Activated naive CD8-positive, alpha-beta T cell treated with anti-CD3 and anti-CD28 coated beads for 36 hours (primary cell): ENCODE data around the gene GAL3ST2. TPM values are rescaled to one million over a fixed set of nuclear protein-coding genes. Genes with fewer than 3 reads are reported as not detected.
"Not testable (repeated sequence)": the region's sequence is repeated elsewhere in the genome, so short reads cannot be mapped to it uniquely, and the experiment has no call there.

Experiments
- DNase-seq: peaks from one replicate; pipeline ENCODE4 v3.0.0; 2021
- H3K27ac Mint-ChIP-seq: one replicate; pipeline ENCODE4 v1.8.0; 2022; ENCODE audit warnings: mild to moderate bottlenecking, moderate library complexity, mixed read lengths
- H3K27me3 Mint-ChIP-seq: one replicate; pipeline ENCODE4 v1.8.0; 2022; ENCODE audit warnings: mild to moderate bottlenecking, mixed read lengths
- H3K36me3 Mint-ChIP-seq: one replicate; pipeline ENCODE4 v1.8.0; 2021; ENCODE audit warnings: mild to moderate bottlenecking, mixed read lengths
- H3K4me1 Mint-ChIP-seq: one replicate; pipeline ENCODE4 v1.8.0; 2021; ENCODE audit warnings: mixed read lengths
- H3K4me3 Mint-ChIP-seq: one replicate; pipeline ENCODE4 v1.8.0; 2022; ENCODE audit warnings: mild to moderate bottlenecking, moderate library complexity, mixed read lengths
- H3K9me3 Mint-ChIP-seq: one replicate; pipeline ENCODE4 v1.8.0; 2022; ENCODE audit warnings: mixed read lengths
- total RNA-seq, 2 experiments: library from RNA; stranded (reverse); gene quantifications; one replicate each; pipeline ENCODE4 v1.2.3, GENCODE V29; 2021

GAL3ST2 gene
- total RNA-seq, 2 experiments from 2014 or later, result 0.31 TPM; not detected in 1

DNA sequence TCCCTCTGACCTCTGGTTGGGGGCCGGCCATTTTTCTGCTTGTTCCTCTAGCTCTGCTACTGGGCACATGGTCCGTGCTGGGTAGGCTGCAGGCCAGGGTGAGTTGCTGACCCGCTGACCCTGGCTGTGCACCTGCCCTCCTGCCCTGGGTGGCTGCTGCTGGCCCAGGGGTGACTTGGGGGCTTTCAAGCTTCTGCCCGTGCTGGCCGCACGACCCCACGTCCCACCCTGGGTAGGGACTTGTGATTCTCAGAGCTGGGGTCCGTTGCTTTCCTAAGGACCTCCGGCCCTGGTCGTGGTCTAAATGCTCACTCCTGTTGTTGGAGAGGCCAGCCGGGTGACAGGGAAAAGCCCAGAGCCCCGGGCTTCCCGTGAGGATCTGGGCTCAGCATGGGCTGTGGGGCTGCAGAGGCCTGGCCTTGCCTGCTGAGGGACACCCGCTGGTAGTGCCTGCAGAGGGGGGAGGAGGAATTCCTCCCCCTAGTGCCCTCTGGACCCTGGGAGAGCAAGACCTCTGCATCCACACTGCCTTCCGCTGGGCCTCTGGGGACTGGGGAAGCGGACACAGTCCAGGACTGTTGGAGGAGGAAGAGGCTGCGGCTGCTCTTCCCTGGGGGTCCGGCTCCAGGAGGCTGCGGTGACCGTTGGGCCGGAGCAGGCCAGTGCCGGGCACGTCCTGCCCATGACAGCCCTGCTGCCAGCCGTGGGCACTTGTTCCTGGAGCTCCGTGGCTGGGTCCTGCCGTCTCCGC, 6.3 kb upstream of the GAL3ST2 start:
- no peak overlapping the region for H3K27ac Mint-ChIP-seq
- no peaks in the 10 kb centered on the region for H3K9me3 Mint-ChIP-seq
- no peak for DNase-seq
- no peaks in the 10 kb centered on the region for H3K36me3 Mint-ChIP-seq
- H3K4me1 Mint-ChIP-seq, result peaks cover 13% of the 10 kb centered on the region
- no peaks in the 10 kb centered on the region for H3K27me3 Mint-ChIP-seq
- H3K4me3 Mint-ChIP-seq, result no peak overlapping the region

DNA sequence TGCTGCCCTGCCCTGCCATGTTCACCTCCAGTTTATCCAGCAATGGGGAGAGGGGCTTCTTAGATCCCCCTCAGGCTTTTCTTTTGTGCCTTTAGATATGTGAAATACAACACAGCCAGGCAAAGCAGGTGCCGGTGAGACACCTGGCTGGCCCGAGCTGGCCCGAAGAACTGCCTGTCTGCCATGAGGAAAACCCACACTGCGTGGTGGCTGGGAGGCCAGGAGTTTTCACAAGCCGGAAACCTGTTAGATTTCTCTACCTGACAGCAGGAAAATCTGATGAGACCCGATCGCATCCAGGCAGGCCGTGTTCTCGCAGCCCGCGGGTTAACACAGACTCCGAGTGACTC, 5.7 kb upstream of the GAL3ST2 start:
- H3K36me3 Mint-ChIP-seq, result no peaks in the 10 kb centered on the region
- DNase-seq, result no peak

DNA sequence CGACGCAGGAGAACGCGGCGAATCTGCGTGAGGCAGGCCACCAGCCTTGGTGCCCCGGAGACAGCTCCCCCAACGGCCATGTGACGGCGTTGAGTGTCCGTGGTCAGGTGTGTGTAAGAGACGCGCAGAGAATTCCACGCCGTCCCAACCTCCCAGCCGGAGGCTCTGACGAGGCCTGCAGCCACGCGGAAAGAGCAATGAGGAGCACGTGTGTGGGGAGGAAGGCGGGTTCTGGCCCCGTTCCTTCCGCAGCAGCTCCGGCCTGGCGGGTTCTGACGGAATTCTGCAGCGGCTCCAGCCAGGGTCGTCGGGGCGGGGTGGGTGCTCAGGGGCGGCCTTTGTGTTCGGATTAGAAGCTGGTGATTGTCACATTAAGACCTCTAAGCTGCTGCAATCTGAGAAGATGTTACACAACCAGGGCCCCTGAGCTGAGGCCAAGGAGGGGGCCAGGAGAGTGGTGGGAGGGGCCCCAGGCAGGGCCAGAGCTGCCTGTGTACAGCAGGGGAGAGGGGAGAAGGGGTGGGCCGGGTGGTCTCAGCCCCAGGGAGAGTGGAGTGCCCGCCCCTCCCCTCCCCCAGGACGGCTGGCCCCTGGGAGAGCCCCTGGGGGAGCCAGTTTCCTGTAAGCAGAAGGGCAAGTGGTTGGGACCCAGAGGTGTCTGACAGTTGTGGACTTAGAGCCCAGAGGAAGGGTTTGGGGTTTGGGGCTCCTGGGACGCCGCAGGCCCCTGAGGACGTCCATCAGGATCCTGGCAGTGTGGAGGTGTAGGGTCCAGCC, 5.1 kb upstream of the GAL3ST2 start:
- no peak for DNase-seq
- H3K27me3 Mint-ChIP-seq, result no peaks in the 10 kb centered on the region
- H3K27ac Mint-ChIP-seq, result peak overlapping the region; percentile 91
- H3K4me1 Mint-ChIP-seq, result peaks cover 13% of the 10 kb centered on the region
- no peaks in the 10 kb centered on the region for H3K9me3 Mint-ChIP-seq
- peak overlapping the region; percentile 51 for H3K4me3 Mint-ChIP-seq
- no peaks in the 10 kb centered on the region for H3K36me3 Mint-ChIP-seq

More for the DNA sequence above, 5.7 kb upstream of the GAL3ST2 start:
- Mint-ChIP-seq H3K4me1 (peaks cover 13% of the 10 kb centered on the region), H3K9me3 (no peaks in the 10 kb centered on the region), H3K27ac (no peak overlapping the region), H3K27me3 (no peaks in the 10 kb centered on the region), H3K4me3 (no peak overlapping the region)

DNA sequence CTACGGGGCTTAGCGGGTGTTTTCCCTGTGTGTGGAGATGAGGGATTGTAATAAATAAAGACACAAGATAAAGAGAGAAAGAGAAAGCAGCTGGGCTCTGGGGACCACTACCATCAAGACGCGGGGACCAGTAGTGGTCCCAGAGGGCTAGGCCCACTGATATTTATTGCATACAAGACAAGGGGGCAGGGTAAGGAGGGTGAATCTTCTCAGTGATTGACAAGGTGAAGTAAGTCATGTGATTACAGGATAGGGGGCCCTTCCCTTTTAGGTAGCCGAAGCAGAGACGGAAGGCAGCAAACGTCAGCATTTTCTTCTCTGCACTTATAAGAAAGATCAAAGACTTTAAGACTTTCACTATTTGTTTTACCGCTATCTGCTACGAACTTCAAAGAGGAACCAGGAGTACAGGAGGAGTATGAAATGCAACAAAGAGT, 4.5 kb upstream of the GAL3ST2 start:
- Mint-ChIP-seq H3K27ac (peak overlapping the region; percentile 91), H3K36me3 (no peaks in the 10 kb centered on the region), H3K4me3 (peak overlapping the region; percentile 51), H3K4me1 (peaks cover 13% of the 10 kb centered on the region), H3K27me3 (no peaks in the 10 kb centered on the region), H3K9me3 (no peaks in the 10 kb centered on the region)
- DNase-seq, result peak; percentile 37

DNA sequence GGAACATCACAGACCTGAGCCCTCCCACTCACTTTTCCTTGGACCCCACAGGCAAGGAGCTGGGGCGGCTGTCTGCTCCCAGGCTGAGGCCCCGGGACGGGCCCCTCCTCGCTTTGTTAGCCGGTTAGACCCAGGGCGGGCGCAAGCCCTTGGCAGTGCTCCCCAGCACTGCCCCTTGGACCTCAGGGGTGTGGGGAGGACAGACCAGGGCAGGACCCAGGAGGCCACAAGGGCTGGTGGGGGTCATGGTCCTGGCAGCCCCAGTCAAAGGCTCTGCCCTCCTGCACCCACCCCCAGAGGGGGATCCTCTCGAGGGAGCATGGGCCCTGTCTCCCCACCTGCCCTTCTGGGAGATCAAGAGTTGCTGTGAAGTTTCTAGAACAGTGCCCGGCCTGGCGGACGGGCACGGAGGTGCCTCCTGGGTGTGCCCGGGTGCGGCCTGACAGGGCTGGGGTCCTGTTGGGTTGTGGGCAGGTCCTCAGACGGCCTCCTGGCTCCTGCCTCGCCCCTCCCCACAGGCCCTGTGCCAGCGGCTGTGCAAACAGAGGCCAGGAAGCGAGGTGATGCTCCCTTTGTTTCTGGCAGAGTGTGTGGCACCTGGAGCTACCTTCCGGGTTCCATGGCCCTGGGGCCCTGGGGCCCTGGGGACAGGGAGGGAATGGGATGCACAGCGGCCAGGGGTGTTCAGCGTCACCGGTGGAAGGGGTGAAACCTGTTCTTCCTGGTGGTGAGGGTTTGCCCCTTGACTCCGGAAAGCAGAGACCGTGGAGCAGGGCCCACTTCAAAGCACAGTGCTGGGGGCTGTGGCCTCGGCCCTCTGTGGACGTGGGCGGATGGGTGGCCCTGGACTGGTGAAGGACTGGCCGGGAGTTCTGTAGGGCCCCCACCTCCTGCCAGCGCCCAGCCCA, 2.9 kb upstream of the GAL3ST2 start:
- Mint-ChIP-seq H3K4me3 (no peak overlapping the region), H3K27me3 (no peaks in the 10 kb centered on the region), H3K9me3 (no peaks in the 10 kb centered on the region), H3K27ac (no peak overlapping the region), H3K36me3 (no peaks in the 10 kb centered on the region), H3K4me1 (peaks cover 13% of the 10 kb centered on the region)
- DNase-seq, result no peak

DNA sequence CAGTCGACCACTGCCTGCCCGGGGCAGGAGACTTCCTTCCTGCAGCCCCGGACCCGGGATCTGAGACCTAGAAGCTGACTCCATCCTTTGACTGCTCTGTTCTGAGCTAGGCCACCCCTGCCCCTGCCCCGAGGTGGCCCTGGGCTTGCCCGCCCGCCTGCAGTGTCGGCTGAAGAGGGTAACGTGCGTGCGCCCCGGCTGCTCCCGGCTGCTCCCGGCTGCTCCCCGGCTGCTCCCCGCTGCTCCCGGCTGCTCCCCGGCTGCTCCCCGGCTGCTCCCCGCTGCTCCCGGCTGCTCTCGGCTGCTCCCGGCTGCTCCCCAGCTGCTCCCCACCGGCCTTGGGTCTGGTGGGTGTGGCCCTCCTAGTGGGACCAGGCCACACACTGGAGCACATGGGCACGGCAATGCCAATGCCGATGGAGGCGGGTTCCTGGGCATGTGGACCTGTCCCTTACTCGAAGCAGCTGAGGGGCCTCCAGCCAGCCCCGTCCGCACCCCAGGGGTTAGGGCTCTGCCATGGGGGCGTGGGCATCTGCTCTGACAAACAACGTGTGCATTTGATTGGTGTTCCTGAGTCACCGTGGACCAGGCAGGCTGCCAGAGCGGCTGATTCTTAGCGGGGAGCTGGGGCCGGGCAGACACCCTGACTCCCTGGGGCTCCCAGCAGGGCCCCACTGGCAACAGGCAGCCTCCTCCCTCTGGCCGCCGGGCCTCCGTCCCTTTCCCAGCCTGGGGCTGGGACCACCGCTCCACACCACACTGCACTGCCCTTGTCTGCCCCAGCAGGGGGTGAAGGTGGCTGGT, 2.0 kb upstream of the GAL3ST2 start:
- H3K27ac Mint-ChIP-seq, result no peak overlapping the region
- no peak overlapping the region for H3K4me3 Mint-ChIP-seq
- H3K36me3 Mint-ChIP-seq, result no peaks in the 10 kb centered on the region
- DNase-seq, result no peak
- H3K27me3 Mint-ChIP-seq, result no peaks in the 10 kb centered on the region
- no peaks in the 10 kb centered on the region for H3K9me3 Mint-ChIP-seq
- peaks cover 13% of the 10 kb centered on the region for H3K4me1 Mint-ChIP-seq

DNA sequence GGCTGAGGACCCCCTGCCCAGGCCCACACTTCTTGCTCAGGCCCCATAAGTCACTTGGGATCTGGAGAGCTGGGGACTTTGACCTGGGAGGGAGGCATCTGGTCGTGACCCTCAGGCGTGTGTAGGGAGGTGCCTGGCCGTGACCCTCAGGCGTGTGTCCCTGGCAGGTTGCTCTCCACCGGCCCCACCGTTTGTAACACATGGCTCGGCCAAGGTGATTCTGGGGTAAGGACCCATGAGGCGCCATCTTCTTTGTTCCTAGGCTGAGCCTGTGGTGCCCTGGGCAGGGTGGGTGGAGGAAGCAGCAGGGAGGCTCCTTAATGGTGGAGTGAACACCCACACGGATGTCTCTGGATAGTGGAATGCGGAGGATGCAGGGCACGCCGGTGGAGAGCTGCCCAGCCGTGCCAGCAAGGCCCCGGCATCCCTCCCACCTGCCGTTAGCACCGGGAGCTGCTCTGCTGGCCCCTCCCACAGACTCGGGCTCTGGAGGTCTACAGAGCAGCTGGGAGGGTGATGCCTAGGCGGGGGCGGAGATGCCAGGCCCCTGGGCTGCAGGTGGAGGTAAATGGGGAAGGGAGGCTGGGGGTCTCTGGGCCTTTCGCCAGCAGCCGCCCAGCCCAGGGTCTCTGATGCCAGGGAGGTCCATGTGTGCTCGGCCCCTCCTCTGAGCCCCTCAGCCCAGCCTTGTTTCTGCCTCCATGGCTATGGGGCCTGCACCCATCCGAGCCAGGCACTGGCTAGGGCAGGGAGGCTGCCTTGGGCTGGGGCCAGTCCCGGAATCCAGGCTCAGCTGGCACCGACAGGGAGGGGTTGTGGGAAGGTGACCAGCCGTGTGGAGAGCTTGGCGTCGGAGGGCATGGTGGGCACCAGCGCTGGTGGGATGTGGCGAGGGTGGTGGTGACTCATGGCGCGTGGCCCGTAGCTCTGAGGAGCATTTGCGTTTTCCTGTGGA, 1.1 kb upstream of the GAL3ST2 start:
- Mint-ChIP-seq H3K36me3 (no peaks in the 10 kb centered on the region), H3K27me3 (no peaks in the 10 kb centered on the region), H3K9me3 (no peaks in the 10 kb centered on the region), H3K4me1 (peaks cover 13% of the 10 kb centered on the region), H3K27ac (no peak overlapping the region), H3K4me3 (no peak overlapping the region)
- DNase-seq, result no peak

DNA sequence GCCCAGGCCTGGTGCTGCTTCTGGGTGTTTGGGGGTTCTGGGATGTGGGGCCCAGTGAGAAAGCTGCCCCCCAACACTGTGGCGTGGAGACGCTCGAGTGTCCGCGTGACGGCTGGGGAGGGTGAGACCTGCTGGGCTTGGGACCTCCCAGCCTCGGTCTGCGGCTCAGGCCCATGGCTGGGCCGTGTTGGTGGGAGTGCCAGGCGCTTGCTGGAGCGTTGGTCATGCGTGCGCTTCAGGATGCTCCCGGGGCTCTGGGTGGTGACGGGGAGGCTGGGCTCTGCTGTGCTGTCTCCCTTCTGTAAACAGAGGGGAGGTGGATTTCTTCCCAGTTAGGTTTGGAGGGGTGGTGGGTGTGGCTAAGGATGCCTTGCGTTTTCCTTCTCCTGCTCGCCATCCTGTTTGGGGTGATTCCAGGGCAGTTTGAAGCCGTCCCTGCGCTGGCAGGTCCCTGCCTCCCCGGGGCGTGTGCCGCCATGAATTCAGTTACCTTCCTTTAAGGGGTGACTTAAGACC, 606 bp downstream of the GAL3ST2 start:
- Mint-ChIP-seq H3K4me3 (no peak overlapping the region), H3K27me3 (no peaks in the 10 kb centered on the region)

DNA sequence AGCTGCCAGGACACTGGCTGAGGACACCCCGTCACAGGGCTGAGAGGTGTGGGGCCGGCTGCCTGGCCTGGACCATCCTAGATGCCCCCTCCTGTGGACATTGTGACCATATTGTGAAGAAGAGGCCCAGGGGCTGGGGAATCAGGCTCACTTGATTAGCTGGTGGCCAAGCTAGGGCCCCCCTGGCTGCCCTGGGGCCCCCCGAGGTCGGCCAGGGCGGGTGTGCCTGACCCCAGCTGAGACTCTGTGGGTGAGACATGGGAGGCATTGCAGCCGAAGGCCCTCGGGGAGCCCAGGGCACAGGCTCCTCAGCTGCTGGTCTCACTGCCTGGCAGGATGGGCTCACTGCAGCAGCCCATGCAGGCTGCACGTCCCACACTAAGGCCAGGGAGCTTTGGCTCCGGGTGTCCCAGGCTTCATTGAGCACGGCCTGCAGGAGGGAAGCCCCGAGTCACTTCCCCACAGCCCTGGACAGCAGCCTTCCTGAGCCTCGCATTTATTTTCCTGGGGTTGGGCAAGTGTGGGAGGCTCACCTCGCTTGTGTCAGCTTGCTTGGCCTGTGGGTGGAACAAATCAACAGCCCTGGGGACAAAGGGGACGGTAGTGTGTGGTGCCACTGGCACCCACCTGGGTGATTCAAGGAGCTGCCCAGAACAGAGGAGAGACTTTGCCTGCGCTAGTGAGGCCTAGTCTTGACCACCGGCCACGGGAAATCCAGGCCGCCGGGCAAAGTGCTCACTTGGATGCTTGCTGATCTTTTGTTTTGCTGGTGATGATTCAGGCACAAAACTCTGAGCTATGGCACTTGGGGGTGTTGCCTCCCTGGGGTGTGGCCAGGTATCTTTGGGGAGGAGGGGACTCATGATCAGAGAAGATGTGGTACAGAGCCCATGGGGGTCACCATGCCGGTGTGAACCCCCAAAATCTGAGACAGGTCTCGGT, 1.3 kb downstream of the GAL3ST2 start:
- peaks cover 5% of the 10 kb centered on the region for H3K9me3 Mint-ChIP-seq
- H3K36me3 Mint-ChIP-seq, result no peaks in the 10 kb centered on the region
- H3K27ac Mint-ChIP-seq, result no peak overlapping the region
- no peak overlapping the region for H3K4me3 Mint-ChIP-seq
- DNase-seq, result no peak
- peaks cover 2% of the 10 kb centered on the region for H3K4me1 Mint-ChIP-seq
- H3K27me3 Mint-ChIP-seq, result no peaks in the 10 kb centered on the region

More for the DNA sequence above, 606 bp downstream of the GAL3ST2 start:
- Mint-ChIP-seq H3K27ac (no peak overlapping the region), H3K4me1 (peaks cover 8% of the 10 kb centered on the region), H3K9me3 (peaks cover 5% of the 10 kb centered on the region), H3K36me3 (no peaks in the 10 kb centered on the region)
- DNase-seq, result no peak

DNA sequence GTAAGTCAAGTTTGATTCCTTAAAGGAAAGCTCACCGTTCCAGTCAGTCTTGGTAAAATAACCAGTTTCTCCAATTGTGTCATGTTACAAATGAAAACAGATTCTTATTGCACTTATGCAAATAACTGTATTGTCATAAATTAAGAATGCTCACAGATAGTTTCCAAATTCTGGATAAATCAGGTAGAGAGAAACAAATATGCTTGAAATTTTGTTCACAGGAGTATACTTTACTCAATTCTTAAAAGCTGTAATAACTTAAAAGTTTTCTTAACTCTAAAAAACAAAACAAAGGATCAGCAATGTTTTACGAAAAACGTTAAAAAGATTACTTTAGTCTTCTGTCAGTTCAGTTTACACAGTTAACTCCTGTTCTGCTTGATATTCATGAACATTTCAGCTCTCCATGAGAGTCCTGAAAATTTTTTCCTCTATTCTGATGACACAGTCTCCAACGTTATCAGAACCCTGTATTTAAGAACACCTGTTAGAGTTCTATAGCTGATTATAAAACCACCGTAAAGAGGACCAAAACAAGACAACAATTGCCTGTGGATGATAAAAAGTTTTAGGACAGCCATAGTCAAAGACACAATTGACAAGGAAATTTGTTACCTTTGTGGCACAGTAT, 4.4 kb downstream of the GAL3ST2 start:
- Mint-ChIP-seq H3K27me3 (no peaks in the 10 kb centered on the region), H3K9me3 (peaks cover 7% of the 10 kb centered on the region), H3K36me3 (no peaks in the 10 kb centered on the region), H3K4me3 (no peak overlapping the region), H3K4me1 (no peaks in the 10 kb centered on the region), H3K27ac (no peak overlapping the region)
- no peak for DNase-seq

DNA sequence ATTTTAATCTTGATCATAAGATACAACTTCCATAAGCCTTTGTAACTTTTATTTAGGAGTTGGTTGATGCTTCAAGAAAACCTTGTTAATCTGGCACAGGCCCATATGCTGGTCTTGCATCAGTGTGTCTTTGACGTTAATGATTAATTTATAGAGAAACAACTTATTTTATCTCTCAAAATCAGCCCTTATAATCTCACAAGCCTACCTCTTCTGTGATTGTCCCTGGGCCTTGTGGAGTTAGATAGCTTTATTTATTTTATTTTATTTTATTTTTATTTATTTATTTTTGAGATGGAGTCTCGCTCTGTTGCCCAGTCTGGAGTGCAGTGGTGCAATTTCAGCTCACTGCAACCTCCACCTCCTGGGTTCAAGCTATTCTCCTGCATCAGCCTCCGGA, 5.4 kb downstream of the GAL3ST2 start:
- H3K4me3 Mint-ChIP-seq, H3K27ac Mint-ChIP-seq, H3K36me3 Mint-ChIP-seq, DNase-seq, H3K4me1 Mint-ChIP-seq, H3K9me3 Mint-ChIP-seq, H3K27me3 Mint-ChIP-seq: not testable (repeated sequence)

DNA sequence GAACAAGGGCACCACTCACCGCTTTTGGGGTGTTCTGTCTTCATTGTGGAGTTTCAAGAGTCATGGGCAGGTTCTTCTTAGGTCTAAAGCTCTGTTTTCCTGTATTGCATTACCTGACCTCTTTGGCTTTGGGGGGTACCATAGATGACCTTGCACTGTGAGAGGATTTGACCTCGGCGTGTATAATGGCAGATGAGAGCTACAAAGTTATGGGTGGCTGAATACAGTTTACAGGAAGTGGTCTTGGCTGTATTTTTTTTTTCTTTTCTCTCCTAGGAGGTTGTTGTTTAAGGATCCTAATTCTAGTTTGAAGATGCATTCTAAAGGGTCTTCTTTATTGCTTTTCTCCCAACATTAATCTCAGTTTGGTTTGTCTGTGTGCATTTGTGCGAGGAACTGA, 11.5 kb downstream of the GAL3ST2 start:
- Mint-ChIP-seq H3K9me3 (peaks cover 21% of the 10 kb centered on the region), H3K27ac (peak overlapping the region; percentile 64), H3K36me3 (peaks cover 7% of the 10 kb centered on the region), H3K27me3 (peaks cover 7% of the 10 kb centered on the region), H3K4me1 (peaks cover 33% of the 10 kb centered on the region), H3K4me3 (no peak overlapping the region)
- no peak for DNase-seq
